Stimulated activated CD8-positive, alpha-beta memory T cell treated with anti-CD3 and anti-CD28 coated beads, Interleukin-7, amount 100 ng/mL, for 24 hours (primary cell): ENCODE measurements around the gene SUFU.
A peak's percentile ranks its signal among the peaks of the same experiment; 100 is the strongest.

Source experiments
- DNase-seq: peaks from one replicate; pipeline ENCODE4 v3.0.0-alpha.2; 2020; ENCODE audit warnings: low read depth

SUFU gene

GRCh38 chr10:102552533-102552932, 48.8 kb downstream of the SUFU start:
- DNase-seq: no peak

DNA sequence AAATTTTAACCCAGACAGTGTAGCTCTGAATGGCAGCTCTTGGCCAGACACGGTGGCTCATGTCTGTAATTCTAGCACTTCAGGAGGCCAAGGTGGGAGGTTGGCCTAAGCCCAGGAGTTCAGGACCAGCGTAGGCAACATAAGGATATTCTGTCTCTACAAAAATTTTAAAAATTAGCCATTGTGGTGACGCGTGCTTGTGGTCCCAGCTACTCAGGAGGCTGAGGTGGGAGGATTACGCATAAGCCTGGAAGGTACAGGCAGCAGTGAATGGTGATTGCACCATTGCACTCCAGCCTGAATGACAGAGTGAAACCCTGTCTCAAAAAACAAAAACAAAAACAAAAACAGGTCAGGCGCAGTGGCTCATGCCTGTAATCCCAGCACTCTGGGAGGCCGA, 50.0 kb downstream of the SUFU start:
- no peak for DNase-seq

DNA sequence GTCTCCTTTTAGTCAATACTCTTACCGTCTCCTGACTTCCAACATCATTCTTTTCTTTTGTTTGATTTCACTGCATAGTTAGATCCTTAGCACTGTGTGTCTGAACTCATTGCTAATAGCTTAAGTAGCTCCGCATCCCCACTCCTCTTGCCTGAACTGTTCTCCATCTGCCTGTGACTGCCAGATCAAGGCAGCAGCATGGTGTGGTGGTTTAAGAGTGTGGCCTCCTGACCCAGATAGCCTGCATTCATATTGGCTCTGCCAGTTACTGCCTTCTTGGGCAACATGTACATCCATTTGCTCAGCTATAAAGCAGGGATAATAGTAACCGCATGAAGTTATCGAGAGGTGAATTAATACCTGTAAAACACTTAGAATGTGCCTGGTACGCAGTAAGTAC, 50.8 kb downstream of the SUFU start:
- DNase-seq: no peak

GRCh38 chr10:102555781-102556328, 52.1 kb downstream of the SUFU start:
- no peak for DNase-seq

DNA sequence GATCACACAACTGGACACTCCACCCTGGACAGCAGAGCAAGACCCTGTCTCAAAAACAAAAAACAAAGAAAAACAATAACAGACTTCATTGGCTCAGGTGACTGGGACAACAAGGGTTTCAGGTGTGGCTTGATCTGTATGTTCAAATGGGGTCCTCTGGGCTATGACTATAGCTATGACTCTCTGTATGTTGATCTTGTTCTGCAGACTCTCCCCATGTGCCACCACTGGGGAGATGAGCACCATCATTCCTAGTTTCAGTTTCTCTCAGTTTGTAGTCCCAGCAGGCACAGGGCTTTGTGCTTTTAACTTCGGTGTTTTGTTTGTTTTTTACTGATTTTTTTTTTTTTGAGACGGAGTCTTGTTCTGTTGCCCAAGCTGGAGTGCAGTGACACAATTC, 53.8 kb downstream of the SUFU start:
- DNase-seq: no peak

- DNase-seq: no peak
These were observed 56.0 kb downstream of the SUFU start for GRCh38 chr10:102559764-102560163.

DNA sequence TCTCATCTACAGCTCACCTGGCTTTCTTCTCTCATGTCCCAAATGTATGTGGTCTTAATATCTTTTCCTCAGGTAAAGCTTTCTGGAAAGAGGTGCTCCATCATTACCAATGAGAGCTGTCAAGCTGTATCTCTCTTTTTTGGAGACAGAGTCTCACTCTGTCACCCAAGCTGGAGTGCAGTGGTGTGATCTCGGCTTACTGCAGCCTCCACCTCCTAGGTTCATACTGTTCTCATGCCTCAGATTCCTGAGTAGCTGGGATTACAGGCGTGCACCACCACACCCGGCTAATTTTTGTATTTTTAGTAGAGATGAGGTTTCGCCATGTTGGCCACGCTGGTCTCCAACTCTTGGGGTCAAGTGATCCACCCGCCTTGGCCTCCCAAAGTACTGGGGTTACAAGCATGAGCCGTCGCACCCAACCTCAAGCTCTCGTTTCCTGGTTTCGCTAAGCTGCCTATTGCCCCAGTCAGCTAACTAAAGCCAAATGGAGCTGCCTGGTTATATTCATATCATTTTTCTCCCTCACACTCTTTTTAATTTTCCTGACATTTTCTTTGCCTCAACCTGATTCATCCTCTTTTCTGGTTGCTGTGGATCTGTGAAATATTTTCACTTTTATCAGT, 60.5 kb downstream of the SUFU start:
- DNase-seq: no peak

GRCh38 chr10:102565793-102566192, 62.0 kb downstream of the SUFU start:
- DNase-seq: no peak

GRCh38 chr10:102578782-102579181, 75.0 kb downstream of the SUFU start:
- DNase-seq: no peak

DNA sequence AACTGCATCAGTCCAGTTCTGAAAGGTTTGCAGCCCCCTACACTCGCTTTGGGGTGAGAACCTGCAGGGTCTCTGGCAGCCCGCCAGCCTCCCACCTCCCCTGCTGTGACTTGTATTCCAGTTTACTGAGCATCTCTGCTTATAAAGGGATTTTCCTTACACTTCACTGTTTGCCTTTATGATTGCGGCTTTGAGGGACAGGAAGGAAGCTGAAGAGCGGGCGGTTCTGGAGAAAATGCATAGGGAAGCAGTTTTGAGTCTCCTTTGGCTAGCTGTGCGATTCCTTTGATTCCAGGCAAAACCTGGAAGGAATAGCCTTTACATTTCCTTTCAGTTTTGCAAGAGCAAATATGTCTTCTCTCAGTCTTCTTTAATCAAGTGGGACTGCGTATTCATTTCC, 75.6 kb downstream of the SUFU start:
- no peak for DNase-seq

DNA sequence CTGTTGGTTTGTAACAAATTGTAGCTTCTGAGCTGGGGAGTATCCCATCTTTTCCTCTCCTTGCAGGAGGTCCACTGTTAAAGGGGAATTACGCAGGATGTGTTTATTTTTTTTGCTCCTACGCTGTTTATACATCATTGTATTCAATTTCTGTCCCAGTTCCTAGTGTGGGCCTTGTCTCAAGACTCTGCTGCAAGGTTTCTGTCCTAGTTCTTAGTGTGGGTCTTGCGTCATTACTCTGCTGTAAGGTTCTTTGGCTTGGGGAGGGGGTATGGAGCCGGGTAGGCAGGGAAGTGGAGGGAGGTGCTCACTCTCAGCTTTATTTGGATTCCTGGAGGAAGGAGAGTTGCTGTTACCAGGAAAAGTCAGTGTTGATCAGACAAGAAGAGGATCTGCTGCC, 76.5 kb downstream of the SUFU start:
- no peak for DNase-seq

GRCh38 chr10:102581401-102581800, 77.6 kb downstream of the SUFU start:
- DNase-seq: no peak

DNA sequence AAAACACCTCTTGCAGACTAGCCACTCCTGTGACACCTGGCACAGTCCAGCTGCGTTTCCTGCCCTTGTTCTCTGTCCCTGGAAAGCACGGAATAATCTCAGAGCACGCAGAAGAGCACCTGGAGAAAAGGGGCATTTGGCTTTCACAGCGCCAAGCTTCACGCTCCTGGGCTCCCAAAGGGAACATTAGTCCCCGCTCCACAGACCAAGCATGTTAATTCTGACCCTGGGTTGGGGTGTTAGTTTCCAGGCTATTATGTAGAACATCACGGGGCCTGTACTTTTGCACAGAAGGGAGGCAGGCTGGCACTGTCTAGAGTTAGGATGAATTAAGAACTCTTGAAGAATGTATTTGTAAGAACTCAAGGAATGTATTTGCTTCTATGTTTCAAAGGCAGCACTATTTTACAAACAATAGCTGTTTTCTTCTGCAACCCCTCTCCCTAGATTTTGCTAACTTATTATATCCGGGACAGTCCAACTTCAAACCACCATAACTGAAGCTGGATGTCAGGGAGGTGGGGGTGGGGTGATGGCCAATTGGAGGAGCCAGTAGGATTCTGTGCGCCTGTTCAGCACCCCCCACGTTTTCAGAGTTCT, 78.3 kb downstream of the SUFU start:
- DNase-seq: no peak

GRCh38 chr10:102583435-102584417, 80.0 kb downstream of the SUFU start:
- DNase-seq: peak; percentile 68

- no peak for DNase-seq
These were observed 81.3 kb downstream of the SUFU start for GRCh38 chr10:102585026-102585425.

- no peak for DNase-seq
These were observed 83.1 kb downstream of the SUFU start for GRCh38 chr10:102586858-102587257.

GRCh38 chr10:102588875-102589274, 85.1 kb downstream of the SUFU start:
- DNase-seq: no peak

- no peak for DNase-seq
These were observed 89.5 kb downstream of the SUFU start for GRCh38 chr10:102593074-102593803.

DNA sequence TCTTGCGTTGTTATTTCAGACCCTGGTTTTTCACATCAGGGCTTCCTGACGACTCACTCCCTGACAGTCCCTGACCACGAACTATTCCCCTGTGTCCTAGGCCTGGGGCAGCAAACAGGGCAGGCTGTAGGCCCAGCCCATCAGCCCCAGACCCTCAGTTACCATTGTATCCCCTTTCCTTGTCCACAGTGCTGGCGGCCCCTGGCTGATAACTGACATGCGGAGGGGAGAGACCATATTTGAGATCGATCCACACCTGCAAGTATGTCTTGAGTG, 90.0 kb downstream of the SUFU start:
- DNase-seq: no peak

- no peak for DNase-seq
These were observed 91.5 kb downstream of the SUFU start for GRCh38 chr10:102595293-102595692.

- no peak for DNase-seq
These were observed 92.1 kb downstream of the SUFU start for GRCh38 chr10:102595897-102596296.

DNA sequence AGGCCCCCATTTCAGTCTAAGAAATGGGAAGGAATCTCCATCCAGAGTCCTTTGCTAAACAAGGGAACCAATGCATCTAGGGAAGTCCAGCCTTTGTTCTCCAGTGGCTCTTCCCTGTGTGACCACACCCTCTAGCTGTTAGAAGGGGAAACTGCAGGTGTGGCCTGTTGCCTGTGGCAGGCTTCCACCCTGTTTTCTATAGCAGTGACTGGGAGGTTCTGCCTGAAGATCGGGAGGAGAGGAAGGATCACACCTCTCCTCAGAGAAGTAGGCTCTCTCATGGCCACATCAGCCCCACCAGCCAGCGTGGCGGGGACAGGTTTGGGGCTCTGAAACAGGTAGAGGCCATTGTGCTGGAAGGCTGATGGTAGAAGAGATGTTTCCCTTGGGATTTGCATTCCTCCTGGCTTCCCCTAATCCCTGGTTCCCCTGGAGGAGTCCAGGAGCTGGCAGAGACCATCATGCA, 92.8 kb downstream of the SUFU start:
- no peak for DNase-seq
